HepG2 (cell line): ENCODE measurements around the gene TRIM62. TPM values are rescaled to one million over a fixed set of nuclear protein-coding genes. Genes with fewer than 3 reads are reported as not detected.

Experiments
- ARNTL ChIP-seq: sonication (generic); formaldehyde crosslinking; IDR thresholded peaks from 2 replicates; pipeline ENCODE4 v1.4.0; 2020; ENCODE audit warnings: mild to moderate bottlenecking, missing genetic modification reagents
- HOXA3 ChIP-seq: sonication (generic); formaldehyde crosslinking; IDR thresholded peaks from 2 replicates; pipeline ENCODE4 v1.5.0; 2020; ENCODE audit warnings: missing genetic modification reagents
- HOXA9 ChIP-seq: sonication (generic); formaldehyde crosslinking; IDR thresholded peaks from 2 replicates; pipeline ENCODE4 v1.8.1; 2022; ENCODE audit warnings: missing genetic modification reagents, mild to moderate bottlenecking, moderate library complexity, borderline replicate concordance
- KAT8 ChIP-seq: IDR thresholded peaks from 2 replicates; pipeline ENCODE4 v1.6.1; 2016; ENCODE audit warnings: missing genetic modification reagents, missing compliant biosample characterization
- KDM1A ChIP-seq: IDR thresholded peaks from 2 replicates; pipeline ENCODE4 v1.6.1; 2016; ENCODE audit warnings: missing compliant biosample characterization
- MXD1 ChIP-seq: sonication (generic); formaldehyde crosslinking; IDR thresholded peaks from 2 replicates; pipeline ENCODE4 v1.4.0; 2020; ENCODE audit warnings: mild to moderate bottlenecking, missing genetic modification reagents
- PAWR ChIP-seq: sonication (generic); formaldehyde crosslinking; IDR thresholded peaks from 2 replicates; pipeline ENCODE4 v1.4.0; 2020; ENCODE audit warnings: missing genetic modification reagents, mild to moderate bottlenecking, borderline replicate concordance
- PHF5A ChIP-seq: IDR thresholded peaks from one replicate; pipeline ENCODE4 v1.6.1; 2018; ENCODE audit warnings: low read depth, missing genetic modification reagents; ENCODE audit not compliant: unreplicated experiment
- ZNF337 ChIP-seq: sonication (generic); formaldehyde crosslinking; IDR thresholded peaks from 2 replicates; pipeline ENCODE4 v1.5.1; 2020; ENCODE audit warnings: missing genetic modification reagents, low read depth, mild to moderate bottlenecking, borderline replicate concordance
- ZNF569 ChIP-seq: sonication (generic); formaldehyde crosslinking; IDR thresholded peaks from 2 replicates; pipeline ENCODE4 v1.5.0; 2020; ENCODE audit warnings: mild to moderate bottlenecking, missing genetic modification reagents, moderate library complexity, borderline replicate concordance
- ZNF580 ChIP-seq: IDR thresholded peaks from 2 replicates; pipeline ENCODE4 v1.6.1; 2016; ENCODE audit warnings: low read depth, borderline replicate concordance
- ZNF597 ChIP-seq: sonication (generic); formaldehyde crosslinking; IDR thresholded peaks from 2 replicates; pipeline ENCODE4 v1.5.0; 2020; ENCODE audit warnings: missing genetic modification reagents
- ZNF646 ChIP-seq: sonication (generic); formaldehyde crosslinking; IDR thresholded peaks from 2 replicates; pipeline ENCODE4 v1.9.0; 2021; ENCODE audit warnings: mild to moderate bottlenecking, missing genetic modification reagents
- ZNF841 ChIP-seq: sonication (generic); formaldehyde crosslinking; IDR thresholded peaks from 2 replicates; pipeline ENCODE4 v1.8.1; 2023; ENCODE audit warnings: missing genetic modification reagents, borderline replicate concordance
- polyA plus RNA-seq, 8 experiments: library from polyadenylated mRNA; depleted of rRNA in 3 of 8; stranded (reverse) in 7 of 8; unstranded in 1 of 8; fragments of >200 nt; fragmentation: Illumina TruSeq in 4 of 8; extraction: Trizol in 4 of 8; gene quantifications; 2 replicates each; pipeline versions ENCODE4 v1.2.1 to v1.2.3, GENCODE V29; 2011 to 2016; ENCODE audit warnings: low read depth in 4 of 8, missing spikeins in 1 of 8, mixed read lengths in 1 of 8; ENCODE audit not compliant: insufficient read depth in 1 of 8
- total RNA-seq, 5 experiments: library from RNA; depleted of rRNA; stranded (reverse); fragments of >200 nt; fragmentation: Illumina TruSeq; extraction: Trizol; gene quantifications; 2 replicates each; pipeline ENCODE4 v1.2.3, GENCODE V29; 2016; ENCODE audit warnings: low read depth in 1 of 5
- TF ChIP-seq, protein P1 (sequence below): sonication (generic); formaldehyde crosslinking; conservative IDR thresholded peaks from 2 replicates; pipeline ENCODE4 v1.8.0; 2022; ENCODE audit warnings: mild to moderate bottlenecking, moderate library complexity, missing genetic modification reagents
- TF ChIP-seq, protein P2 (sequence below): sonication (generic); formaldehyde crosslinking; IDR thresholded peaks from 2 replicates; pipeline ENCODE4 v1.4.0; 2020; ENCODE audit warnings: low read depth, mild to moderate bottlenecking, missing genetic modification reagents

Gene TRIM62
- total and polyA plus RNA-seq, 2 of the 13 experiments (the other 11 are each of a cell fraction or from before 2014, with no cell fraction given): 0.53 to 0.57 TPM

GRCh38 chr1:33180911-33181890 is 642 bp downstream of the TRIM62 start (continued):
- TF ChIP-seq MXD1 (CRISPR knock-in tag) (no peak), PHF5A (CRISPR knock-in tag) (no peak), HOXA9 (CRISPR knock-in tag) (no peak), ZNF569 (CRISPR knock-in tag) (no peak), ZNF597 (CRISPR knock-in tag) (no peak), ZNF841 (no peak), ZNF646 (CRISPR knock-in tag) (no peak), HOXA3 (CRISPR knock-in tag) (peak; percentile 50), ZNF337 (CRISPR knock-in tag) (no peak), PAWR (no peak), KAT8 (CRISPR knock-in tag) (no peak), ZNF580 (CRISPR knock-in tag) (no peak), ARNTL (CRISPR knock-in tag) (no peak), KDM1A (CRISPR knock-in tag) (no peak)
- TF ChIP-seq, protein P1, sequence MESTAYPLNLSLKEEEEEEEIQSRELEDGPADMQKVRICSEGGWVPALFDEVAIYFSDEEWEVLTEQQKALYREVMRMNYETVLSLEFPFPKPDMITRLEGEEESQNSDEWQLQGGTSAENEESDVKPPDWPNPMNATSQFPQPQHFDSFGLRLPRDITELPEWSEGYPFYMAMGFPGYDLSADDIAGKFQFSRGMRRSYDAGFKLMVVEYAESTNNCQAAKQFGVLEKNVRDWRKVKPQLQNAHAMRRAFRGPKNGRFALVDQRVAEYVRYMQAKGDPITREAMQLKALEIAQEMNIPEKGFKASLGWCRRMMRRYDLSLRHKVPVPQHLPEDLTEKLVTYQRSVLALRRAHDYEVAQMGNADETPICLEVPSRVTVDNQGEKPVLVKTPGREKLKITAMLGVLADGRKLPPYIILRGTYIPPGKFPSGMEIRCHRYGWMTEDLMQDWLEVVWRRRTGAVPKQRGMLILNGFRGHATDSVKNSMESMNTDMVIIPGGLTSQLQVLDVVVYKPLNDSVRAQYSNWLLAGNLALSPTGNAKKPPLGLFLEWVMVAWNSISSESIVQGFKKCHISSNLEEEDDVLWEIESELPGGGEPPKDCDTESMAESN (CRISPR knock-in tag): peak; percentile 0; the same call in 1 of the 2 replicates
- TF ChIP-seq, protein P2, sequence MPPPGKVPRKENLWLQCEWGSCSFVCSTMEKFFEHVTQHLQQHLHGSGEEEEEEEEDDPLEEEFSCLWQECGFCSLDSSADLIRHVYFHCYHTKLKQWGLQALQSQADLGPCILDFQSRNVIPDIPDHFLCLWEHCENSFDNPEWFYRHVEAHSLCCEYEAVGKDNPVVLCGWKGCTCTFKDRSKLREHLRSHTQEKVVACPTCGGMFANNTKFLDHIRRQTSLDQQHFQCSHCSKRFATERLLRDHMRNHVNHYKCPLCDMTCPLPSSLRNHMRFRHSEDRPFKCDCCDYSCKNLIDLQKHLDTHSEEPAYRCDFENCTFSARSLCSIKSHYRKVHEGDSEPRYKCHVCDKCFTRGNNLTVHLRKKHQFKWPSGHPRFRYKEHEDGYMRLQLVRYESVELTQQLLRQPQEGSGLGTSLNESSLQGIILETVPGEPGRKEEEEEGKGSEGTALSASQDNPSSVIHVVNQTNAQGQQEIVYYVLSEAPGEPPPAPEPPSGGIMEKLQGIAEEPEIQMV (CRISPR knock-in tag): 0 out of 2 replicates have a peak, but pooled peaks have one; percentile 57
